ENCODE measurements around the gene UBL5.
"Not testable (repeated sequence)": the region's sequence is repeated elsewhere in the genome, so short reads cannot be mapped to it uniquely, and the experiment has no call there.

The UBL5 gene

GRCh38 chr19:9818175-9818733, 9.5 kb upstream of the UBL5 start:
- peak; percentile 53 for DNase-seq

- peak; percentile 100 for DNase-seq
Measured at GRCh38 chr19:9818734-9819595, 8.8 kb upstream of the UBL5 start, which contains the start of gene FBXL12. TSS of gene FBXL12 (minus strand) at chr19:9819079. CDS start at chr19:9818813, 266 bp downstream.

- no peak for DNase-seq
Measured at GRCh38 chr19:9819596-9819909, 8.2 kb upstream of the UBL5 start.

GRCh38 chr19:9820034-9820433, 7.7 kb upstream of the UBL5 start:
- DNase-seq = not testable (repeated sequence)

GRCh38 chr19:9823816-9824215, 3.9 kb upstream of the UBL5 start:
- no peak for DNase-seq

- no peak for DNase-seq
Measured at GRCh38 chr19:9828551-9829063, 889 bp downstream of the UBL5 start.

- no peak for DNase-seq
Measured at GRCh38 chr19:9834307-9834725, 6.6 kb downstream of the UBL5 start.

- peak; percentile 99 for DNase-seq
Measured at GRCh38 chr19:9834726-9835506, 7.2 kb downstream of the UBL5 start, which contains the start of gene PIN1. TSS of gene PIN1 (plus strand) at chr19:9835318. CDS start at chr19:9835345, 27 bp downstream.

GRCh38 chr19:9835507-9835949, 7.8 kb downstream of the UBL5 start:
- no peak for DNase-seq

- no peak for DNase-seq
Measured at GRCh38 chr19:9836021-9836420, 8.3 kb downstream of the UBL5 start.

GRCh38 chr19:9838324-9838723, 10.6 kb downstream of the UBL5 start:
- DNase-seq = no peak

- no peak for DNase-seq
Measured at GRCh38 chr19:9839415-9839814, 11.7 kb downstream of the UBL5 start.

- DNase-seq = no peak
Measured at GRCh38 chr19:9842834-9843625, 15.3 kb downstream of the UBL5 start.

GRCh38 chr19:9843626-9844273, 16.0 kb downstream of the UBL5 start:
- DNase-seq = not testable (repeated sequence)

GRCh38 chr19:9847087-9847671, 19.5 kb downstream of the UBL5 start:
- no peak for DNase-seq

GRCh38 chr19:9848060-9848459, 20.3 kb downstream of the UBL5 start:
- no peak for DNase-seq

- no peak for DNase-seq
Measured at GRCh38 chr19:9848762-9849161, 21.0 kb downstream of the UBL5 start.

- no peak for DNase-seq
Measured at GRCh38 chr19:9849791-9850190, 22.1 kb downstream of the UBL5 start.

- DNase-seq = no peak
Measured at GRCh38 chr19:9850235-9850959, 22.7 kb downstream of the UBL5 start.

- DNase-seq = no peak
Measured at GRCh38 chr19:9854282-9854846, 26.6 kb downstream of the UBL5 start.

Data from right forelimb (tissue), 1 donor.